Karpas-422 (cell line): Measurements from ENCODE around the gene C2CD4D. TPM values are rescaled to one million over a fixed set of nuclear protein-coding genes. Genes with fewer than 3 reads are reported as not detected.
"Not testable (repeated sequence)": the region's sequence is repeated elsewhere in the genome, so short reads cannot be mapped to it uniquely, and the experiment has no call there.

Experiments used
- DNase-seq: peaks from one replicate; pipeline ENCODE4 v3.0.0-alpha.2; 2015
- H2AFZ ChIP-seq: fragments of 200-600 bp; sonication (generic); 2 replicates; pipeline ENCODE4 v1.6.1; 2014; ENCODE audit warnings: antibody characterized with exemption, low read length, mixed read lengths
- H3K27ac ChIP-seq: fragments of 200-600 bp; sonication (generic); 2 replicates; pipeline ENCODE4 v1.5.1; 2014; ENCODE audit warnings: mild to moderate bottlenecking, low read length, moderate library complexity
- H3K27me3 ChIP-seq: fragments of 200-600 bp; sonication (generic); 2 replicates; pipeline ENCODE4 v1.6.1; 2014; ENCODE audit warnings: low read length, mixed read lengths
- H3K36me3 ChIP-seq: fragments of 200-600 bp; sonication (generic); 2 replicates; pipeline ENCODE4 v1.6.1; 2014; ENCODE audit warnings: low read length, mixed read lengths; ENCODE audit not compliant: insufficient read depth
- H3K4me1 ChIP-seq: fragments of 200-600 bp; sonication (generic); 2 replicates; pipeline ENCODE4 v1.6.1; 2014; ENCODE audit warnings: mild to moderate bottlenecking, low read length, mixed read lengths
- H3K4me2 ChIP-seq: fragments of 200-600 bp; sonication (generic); 2 replicates; pipeline ENCODE4 v1.6.1; 2014; ENCODE audit warnings: low read length, low read depth, mild to moderate bottlenecking; ENCODE audit not compliant: poor library complexity, severe bottlenecking
- H3K4me3 ChIP-seq: fragments of 200-600 bp; sonication (generic); 2 replicates; pipeline ENCODE4 v1.5.1; 2014; ENCODE audit warnings: mild to moderate bottlenecking, antibody characterized with exemption, low read length, mixed read lengths
- H3K79me2 ChIP-seq: fragments of 200-600 bp; sonication (generic); 2 replicates; pipeline ENCODE4 v1.6.1; 2014; ENCODE audit warnings: mild to moderate bottlenecking, low read length, mixed read lengths
- H3K9ac ChIP-seq: fragments of 200-600 bp; sonication (generic); 2 replicates; pipeline ENCODE4 v1.6.0; 2014; ENCODE audit warnings: low read length
- H3K9me2 ChIP-seq: fragments of 200-600 bp; sonication (generic), shearing (Covaris generic); replicated peaks from 2 replicates; pipeline ENCODE4 v1.6.0; 2014; ENCODE audit warnings: mild to moderate bottlenecking, low read length, moderate library complexity; ENCODE audit not compliant: insufficient read depth
- H3K9me3 ChIP-seq: fragments of 300-700, 200-600 bp; sonication (generic); 2 replicates; pipeline ENCODE4 v1.6.1; 2014; ENCODE audit warnings: low read length, mixed read lengths
- H4K20me1 ChIP-seq: fragments of 200-600 bp; sonication (generic); 2 replicates; pipeline ENCODE4 v1.6.1; 2014; ENCODE audit warnings: mild to moderate bottlenecking, antibody characterized with exemption, low read length, low read depth; ENCODE audit not compliant: insufficient read depth
- total RNA-seq: library from RNA; depleted of rRNA; stranded (reverse); fragments of >200 nt; shearing (Covaris generic); gene quantifications from 2 replicates; pipeline ENCODE4 v1.2.3, GENCODE V29; 2014; ENCODE audit warnings: low replicate concordance; rRNA removed

Gene C2CD4D
- not detected in 2 replicates for total RNA-seq

GRCh38 chr1:151839457-151840403 is at the start of gene C2CD4D:
TSS of gene C2CD4D (minus strand) at chr1:151839820. CDS start at chr1:151838989, 831 bp downstream.
- no peaks in the 10 kb centered on the region for H3K79me2 ChIP-seq
- DNase-seq, result no peak
- no peaks in the 10 kb centered on the region for H3K27me3 ChIP-seq
- peak within 1 kb of the TSS; percentile 46 for H3K4me2 ChIP-seq
- no peak within 1 kb of the TSS for H2AFZ ChIP-seq
- H3K9me3 ChIP-seq, result no peaks in the 10 kb centered on the region
- no peaks in the 10 kb centered on the region for H3K9me2 ChIP-seq
- peaks cover 30% of the 10 kb centered on the region for H3K4me1 ChIP-seq
- peak within 1 kb of the TSS; percentile 34; the same call in 1 of the 2 replicates for H3K4me3 ChIP-seq
- no peaks in the 10 kb centered on the region for H4K20me1 ChIP-seq
- H3K9ac ChIP-seq, result no peak within 1 kb of the TSS
- H3K27ac ChIP-seq, result no peak within 1 kb of the TSS
- no peaks in the 10 kb centered on the region for H3K36me3 ChIP-seq

GRCh38 chr1:151888972-151889570 is 49.5 kb upstream of the C2CD4D start:
- Histone ChIP-seq H4K20me1 (no peaks in the 10 kb centered on the region), H3K79me2 (no peaks in the 10 kb centered on the region), H2AFZ (no peak overlapping the region), H3K9me2 (no peaks in the 10 kb centered on the region), H3K4me2 (no peak overlapping the region), H3K27me3 (no peaks in the 10 kb centered on the region), H3K9ac (no peak overlapping the region), H3K27ac (no peak overlapping the region), H3K36me3 (peaks cover 52% of the 10 kb centered on the region), H3K9me3 (no peaks in the 10 kb centered on the region), H3K4me1 (peaks cover 2% of the 10 kb centered on the region; the same call in 1 of the 2 replicates), H3K4me3 (no peak overlapping the region)
- DNase-seq, result peak; percentile 74

- H2AFZ ChIP-seq, result no peak overlapping the region
- H3K4me3 ChIP-seq, result no peak overlapping the region
- H4K20me1 ChIP-seq, result no peaks in the 10 kb centered on the region
- H3K27me3 ChIP-seq, result no peaks in the 10 kb centered on the region
- H3K9me2 ChIP-seq, result no peaks in the 10 kb centered on the region
- H3K27ac ChIP-seq, result no peak overlapping the region
- peaks cover 40% of the 10 kb centered on the region for H3K36me3 ChIP-seq
- no peak overlapping the region for H3K4me2 ChIP-seq
- no peaks in the 10 kb centered on the region for H3K9me3 ChIP-seq
- peaks cover 2% of the 10 kb centered on the region; the same call in 1 of the 2 replicates for H3K4me1 ChIP-seq
- no peaks in the 10 kb centered on the region for H3K79me2 ChIP-seq
- no peak for DNase-seq
- H3K9ac ChIP-seq, result no peak overlapping the region
Measured at GRCh38 chr1:151887028-151887427, 47.4 kb upstream of the C2CD4D start.

GRCh38 chr1:151885479-151885878 is 45.9 kb upstream of the C2CD4D start:
- Histone ChIP-seq H3K9me3 (no peaks in the 10 kb centered on the region), H3K27ac (no peak overlapping the region), H3K36me3 (peaks cover 36% of the 10 kb centered on the region), H4K20me1 (no peaks in the 10 kb centered on the region), H3K79me2 (no peaks in the 10 kb centered on the region), H3K4me2 (no peak overlapping the region), H3K27me3 (no peaks in the 10 kb centered on the region), H3K9me2 (no peaks in the 10 kb centered on the region), H2AFZ (no peak overlapping the region), H3K4me3 (no peak overlapping the region), H3K9ac (no peak overlapping the region), H3K4me1 (no peaks in the 10 kb centered on the region)
- DNase-seq, result no peak

- H3K4me3 ChIP-seq, H3K79me2 ChIP-seq, H3K4me2 ChIP-seq, H3K9me3 ChIP-seq, H3K27ac ChIP-seq, H3K4me1 ChIP-seq, H4K20me1 ChIP-seq, H3K9me2 ChIP-seq, H2AFZ ChIP-seq, H3K27me3 ChIP-seq, DNase-seq, H3K9ac ChIP-seq: not testable (repeated sequence)
- peaks cover 36% of the 10 kb centered on the region for H3K36me3 ChIP-seq
Measured at GRCh38 chr1:151884879-151885278, 45.3 kb upstream of the C2CD4D start.

GRCh38 chr1:151884445-151884844 is 44.8 kb upstream of the C2CD4D start:
- not testable (repeated sequence) for H3K4me1 ChIP-seq, H3K79me2 ChIP-seq, H3K9me2 ChIP-seq, H2AFZ ChIP-seq, H3K9ac ChIP-seq, H3K4me3 ChIP-seq, H3K9me3 ChIP-seq, H3K27ac ChIP-seq, DNase-seq, H3K4me2 ChIP-seq, H4K20me1 ChIP-seq, H3K27me3 ChIP-seq
- peaks cover 36% of the 10 kb centered on the region for H3K36me3 ChIP-seq

- not testable (repeated sequence) for H3K79me2 ChIP-seq
Measured at GRCh38 chr1:151883898-151884297, 44.3 kb upstream of the C2CD4D start.

GRCh38 chr1:151882918-151883317 is 43.3 kb upstream of the C2CD4D start:
- not testable (repeated sequence) for H3K9me2 ChIP-seq, H3K27ac ChIP-seq, H3K79me2 ChIP-seq, H3K9ac ChIP-seq, H3K9me3 ChIP-seq, H3K4me2 ChIP-seq, DNase-seq, H4K20me1 ChIP-seq, H3K4me3 ChIP-seq, H2AFZ ChIP-seq, H3K4me1 ChIP-seq, H3K27me3 ChIP-seq
- peaks cover 28% of the 10 kb centered on the region for H3K36me3 ChIP-seq

More at GRCh38 chr1:151883898-151884297, 44.3 kb upstream of the C2CD4D start:
- not testable (repeated sequence) for H3K9ac ChIP-seq, H3K27me3 ChIP-seq, H3K4me1 ChIP-seq, DNase-seq, H3K27ac ChIP-seq, H3K4me3 ChIP-seq, H3K9me3 ChIP-seq, H3K9me2 ChIP-seq, H4K20me1 ChIP-seq, H2AFZ ChIP-seq, H3K4me2 ChIP-seq
- H3K36me3 ChIP-seq, result peaks cover 36% of the 10 kb centered on the region
